GM11168 (cell line): ENCODE measurements around the gene TEAD2.

Experiments
- in situ Hi-C: fragments of 300-500 bp; cut with MboI; formaldehyde crosslinking; loops from one replicate; pipeline ENCODE4 v1.12.0; 2022; ENCODE audit warnings: low sequenced_read_pairs; ENCODE audit not compliant: unreplicated experiment

Gene TEAD2

GRCh38 chr19:49349567-49349966 is 12.6 kb downstream of the TEAD2 start:
- in situ Hi-C loops, result no loop called here

DNA sequence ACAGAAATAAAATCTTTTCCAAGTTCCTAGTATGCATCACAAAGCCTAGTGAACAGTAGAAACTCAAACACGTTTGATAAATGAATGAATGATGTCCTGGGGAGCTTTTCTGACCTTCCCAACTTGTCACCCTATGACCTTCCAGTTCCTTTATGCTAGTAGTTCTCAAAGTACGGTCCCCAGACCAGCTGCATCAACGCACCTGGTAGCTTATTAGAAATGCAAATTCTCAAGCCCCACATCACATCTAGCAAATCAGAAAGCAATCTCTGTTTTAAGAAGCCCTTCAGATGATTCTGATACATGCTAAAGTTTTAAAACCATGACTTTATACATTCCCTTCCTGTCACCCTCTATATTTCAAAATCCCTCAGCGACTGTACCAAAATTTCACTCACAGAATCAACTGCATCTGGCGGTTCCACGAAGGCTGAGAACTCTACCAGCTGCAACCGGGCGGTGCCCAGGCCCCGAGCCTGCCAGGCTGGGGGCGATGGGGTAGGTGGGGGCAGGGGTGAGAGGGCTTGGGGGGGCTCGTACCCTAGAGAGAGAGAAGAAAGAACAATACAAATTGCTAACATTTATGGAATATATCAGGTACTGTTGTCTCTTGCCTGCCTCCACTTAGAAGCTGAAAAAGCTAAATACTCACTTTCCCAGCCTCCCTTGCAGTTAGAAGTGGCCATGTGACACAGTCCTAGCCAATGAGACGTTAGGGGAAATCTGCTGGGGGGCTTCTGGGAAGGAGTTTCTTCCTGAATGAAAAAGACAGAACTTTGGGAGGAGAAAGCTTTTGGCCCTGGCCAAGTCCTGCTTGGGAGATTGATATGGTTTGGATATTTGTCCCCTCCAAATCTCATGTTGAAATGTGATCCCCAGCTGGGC is 13.7 kb downstream of the TEAD2 start:
- in situ Hi-C loops, result no loop called here

DNA sequence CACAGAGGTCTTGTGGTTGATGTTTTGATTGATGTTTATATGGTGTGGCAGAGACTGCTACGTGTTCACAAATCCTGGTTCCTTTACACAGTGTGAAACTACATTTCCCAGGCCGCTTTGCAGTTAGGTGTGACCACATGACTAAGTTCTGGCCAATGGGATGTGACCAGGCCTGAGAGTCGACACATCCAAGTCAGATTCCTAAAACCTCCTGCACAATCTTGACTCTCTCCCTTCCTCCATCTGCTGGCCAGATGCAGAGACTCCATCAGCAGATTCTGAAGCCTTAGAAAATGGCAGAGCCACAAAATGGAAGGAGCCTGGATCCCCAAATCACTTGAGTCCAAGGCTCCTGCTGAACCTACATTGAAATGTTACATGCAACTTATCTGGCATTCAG is 14.4 kb downstream of the TEAD2 start:
- in situ Hi-C loops, result no loop called here

DNA sequence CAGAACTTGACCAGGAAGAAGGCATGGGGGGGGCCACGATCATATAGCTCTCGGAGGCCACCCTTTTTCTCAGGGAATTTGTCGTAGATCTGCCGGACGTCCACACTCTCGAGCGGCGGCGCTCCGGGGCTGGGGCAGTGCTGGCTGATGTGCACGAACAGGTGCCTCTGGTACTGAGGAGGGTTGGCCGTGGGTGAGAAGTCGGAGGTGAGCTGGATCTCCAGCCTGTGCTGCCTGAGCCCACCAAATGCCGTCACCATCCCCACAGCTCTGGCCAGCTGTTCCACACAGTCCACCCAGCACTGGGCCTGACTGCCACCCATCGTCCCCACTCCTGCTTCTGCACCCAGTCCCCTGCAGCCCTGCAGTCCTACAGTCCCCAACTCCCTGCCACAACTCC is 15.0 kb downstream of the TEAD2 start:
- in situ Hi-C loops, result no loop called here

GRCh38 chr19:49344505-49345423 is 17.5 kb downstream of the TEAD2 start:
- in situ Hi-C loops, result no loop called here

DNA sequence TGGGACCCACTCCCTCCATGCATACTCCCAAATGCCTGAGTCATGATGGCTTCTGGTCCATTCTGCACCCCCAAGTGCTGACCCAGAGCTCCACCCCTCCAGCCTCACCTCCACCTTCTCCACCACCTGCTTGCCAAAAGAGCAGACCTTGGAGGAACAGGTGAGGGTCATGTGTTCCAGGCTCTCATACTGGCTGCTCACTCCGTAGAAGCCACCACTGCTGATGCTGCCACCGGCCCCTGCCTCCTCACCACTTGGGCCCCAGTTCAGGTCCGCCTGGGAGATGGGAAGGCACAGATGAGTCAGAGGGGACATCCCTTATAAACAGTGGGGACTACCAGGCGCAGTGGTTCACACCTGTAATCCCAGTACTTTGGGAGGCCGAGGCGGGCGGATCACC is 19.1 kb downstream of the TEAD2 start:
- in situ Hi-C loops, result no loop called here

- in situ Hi-C loops, result no loop called here
Measured at GRCh38 chr19:49342291-49342721, 19.9 kb downstream of the TEAD2 start.

- in situ Hi-C loops, result no loop called here
Measured at GRCh38 chr19:49340865-49341718, 21.1 kb downstream of the TEAD2 start.

GRCh38 chr19:49340069-49340864 is 21.9 kb downstream of the TEAD2 start:
- in situ Hi-C loops, result no loop called here

GRCh38 chr19:49339301-49340068 is 22.7 kb downstream of the TEAD2 start:
- in situ Hi-C loops, result no loop called here

GRCh38 chr19:49338691-49339300 is 23.4 kb downstream of the TEAD2 start:
- in situ Hi-C loops, result no loop called here

- in situ Hi-C loops, result no loop called here
Measured at GRCh38 chr19:49338023-49338677, 24.1 kb downstream of the TEAD2 start.

GRCh38 chr19:49337267-49338022 is 24.8 kb downstream of the TEAD2 start:
- in situ Hi-C loops, result no loop called here

DNA sequence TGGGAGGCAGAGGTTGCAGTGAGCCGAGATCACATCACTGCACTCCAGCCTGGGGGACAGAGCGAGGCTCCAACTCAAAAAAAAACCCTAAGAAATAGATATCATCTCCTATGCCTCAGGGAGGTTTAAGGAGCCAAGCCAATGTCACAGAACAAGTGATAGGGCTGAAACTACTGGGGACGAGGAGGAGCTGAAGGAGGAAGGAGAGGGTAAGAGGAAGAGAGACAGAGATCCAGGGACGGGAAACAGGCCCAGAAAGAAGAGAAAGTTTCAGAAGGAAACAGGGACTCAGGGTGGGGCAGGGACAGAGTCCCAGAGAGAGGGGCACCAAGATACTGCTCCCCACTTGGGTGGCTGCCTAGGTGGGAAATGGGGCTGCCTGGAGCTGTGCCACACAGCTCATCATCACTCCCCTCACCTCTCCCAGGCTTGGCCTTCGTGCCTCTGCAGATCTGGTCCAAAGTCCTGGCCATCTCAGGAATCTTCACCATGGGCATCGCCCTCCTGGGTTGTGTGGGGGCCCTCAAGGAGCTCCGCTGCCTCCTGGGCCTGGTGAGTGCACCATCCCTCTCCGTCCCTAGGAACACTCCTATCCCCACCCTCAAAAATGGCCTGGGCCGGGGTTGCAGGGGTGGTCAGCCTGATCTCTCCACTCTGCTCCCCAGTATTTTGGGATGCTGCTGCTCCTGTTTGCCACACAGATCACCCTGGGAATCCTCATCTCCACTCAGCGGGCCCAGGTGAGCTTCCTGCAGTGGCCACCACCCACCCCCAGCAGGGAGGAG is 25.5 kb downstream of the TEAD2 start:
- in situ Hi-C loops, result no loop called here

DNA sequence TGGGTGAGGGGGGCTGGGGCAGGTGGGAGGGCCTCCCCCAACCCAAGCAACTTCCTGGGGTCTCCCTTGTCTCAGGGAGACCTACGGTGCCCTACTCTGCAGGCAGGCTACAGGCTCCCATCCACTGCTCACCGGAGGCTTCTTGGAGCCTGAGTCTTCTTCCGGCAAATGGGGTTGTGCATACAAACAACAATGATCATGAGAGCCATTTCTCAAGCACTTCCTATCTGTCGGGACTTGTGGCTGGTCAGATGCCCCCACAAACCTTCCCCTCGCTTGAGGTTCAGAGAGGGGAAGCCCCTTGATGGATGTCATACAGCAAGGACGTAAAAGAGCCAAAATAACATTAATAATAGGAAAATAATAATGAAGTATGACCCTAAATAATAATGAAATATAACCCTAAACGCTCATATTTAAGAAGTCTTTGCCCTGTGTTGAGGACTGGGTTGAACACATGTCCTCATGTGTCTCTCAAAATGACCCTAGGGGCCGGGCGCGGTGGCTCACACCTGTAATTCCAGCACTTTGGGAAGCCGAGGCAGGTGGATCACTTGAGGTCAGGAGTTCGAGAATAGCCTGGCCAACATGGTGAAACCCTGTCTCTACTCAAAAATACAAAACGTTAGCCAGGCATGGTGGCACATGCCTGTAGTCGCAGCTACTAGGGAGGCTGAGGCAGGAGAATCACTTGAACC is 26.3 kb downstream of the TEAD2 start:
- in situ Hi-C loops, result no loop called here
